K562 (cell line): ENCODE results near the gene DPPA2.

Experiments
- CEBPB ChIP-seq: fragments of 450-650 bp; IDR thresholded peaks from 2 replicates; pipeline ENCODE4 v1.6.1; 2016; ENCODE audit warnings: missing genetic modification characterization, missing compliant biosample characterization
- FOXP1 ChIP-seq: sonication (generic); formaldehyde crosslinking; IDR thresholded peaks from 2 replicates; pipeline ENCODE4 v1.8.0; 2022; ENCODE audit warnings: mild to moderate bottlenecking, missing genetic modification reagents
- USF2 ChIP-seq: sonication (generic); formaldehyde crosslinking; IDR thresholded peaks from 2 replicates; pipeline ENCODE4 v1.5.0; 2020; ENCODE audit warnings: missing genetic modification reagents
- ZBTB8A ChIP-seq: fragments of 450-650 bp; IDR thresholded peaks from 2 replicates; pipeline ENCODE4 v1.6.1; 2018; ENCODE audit warnings: mild to moderate bottlenecking, moderate library complexity; ENCODE audit not compliant: partially characterized antibody
- ZFPM2 ChIP-seq: fragments of 250-450 bp; sonication (Bioruptor Pico); IDR thresholded peaks from 2 replicates; pipeline ENCODE4 v1.5.1; 2022; ENCODE audit warnings: mild to moderate bottlenecking
- ZNF232 ChIP-seq: sonication (generic); formaldehyde crosslinking; IDR thresholded peaks from 2 replicates; pipeline ENCODE4 v1.8.0; 2022; ENCODE audit warnings: mild to moderate bottlenecking, missing genetic modification reagents

GRCh38 chr3:109325109-109325508 lies 8.8 kb upstream of the DPPA2 start:
- TF ChIP-seq FOXP1 (CRISPR knock-in tag) (no peak), USF2 (CRISPR knock-in tag) (no peak), CEBPB (tag) (no peak), ZFPM2 (no peak), ZBTB8A (no peak), ZNF232 (no peak)
